ENCODE measurements around the gene ZNF613.
"Not testable (repeated sequence)": the region's sequence is repeated elsewhere in the genome, so short reads cannot be mapped to it uniquely, and the experiment has no call there.

ZNF613 gene

DNA sequence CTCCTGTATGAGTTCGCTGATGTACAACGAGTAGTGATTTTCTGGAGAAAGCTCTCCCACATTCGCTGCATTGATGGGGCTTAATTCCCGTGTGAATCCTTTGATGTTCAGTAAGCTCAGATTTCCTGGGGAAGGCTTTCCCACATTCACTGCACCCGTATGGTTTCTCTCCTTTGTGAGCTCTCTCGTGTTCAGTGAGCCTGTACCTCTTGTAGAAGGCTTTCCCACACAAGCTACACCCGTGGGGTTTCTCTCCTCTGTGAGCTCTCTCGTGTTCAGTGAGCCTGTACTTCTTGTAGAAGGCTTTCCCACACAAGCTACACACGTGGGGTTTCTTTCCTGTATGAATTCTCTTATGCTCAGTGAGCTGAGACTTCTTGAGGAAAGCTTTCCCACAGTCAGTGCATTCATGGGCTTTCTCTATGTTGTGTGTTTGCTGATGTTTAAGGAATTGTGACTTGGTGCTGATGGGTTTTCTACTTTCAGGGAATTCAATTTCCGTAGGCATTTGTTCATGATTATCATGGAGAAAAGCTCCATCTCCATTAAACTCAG, 36.0 kb upstream of the ZNF613 start:
- ChIA-PET CTCF (no interaction called here), POLR2A (ENCODE audit: low non-redundant PET) (no interaction called here)
- no peak for DNase-seq (ENCODE audit: low spot score)
- H3K27ac ChIP-seq = no peak overlapping the region
- TF ChIP-seq, protein P1, sequence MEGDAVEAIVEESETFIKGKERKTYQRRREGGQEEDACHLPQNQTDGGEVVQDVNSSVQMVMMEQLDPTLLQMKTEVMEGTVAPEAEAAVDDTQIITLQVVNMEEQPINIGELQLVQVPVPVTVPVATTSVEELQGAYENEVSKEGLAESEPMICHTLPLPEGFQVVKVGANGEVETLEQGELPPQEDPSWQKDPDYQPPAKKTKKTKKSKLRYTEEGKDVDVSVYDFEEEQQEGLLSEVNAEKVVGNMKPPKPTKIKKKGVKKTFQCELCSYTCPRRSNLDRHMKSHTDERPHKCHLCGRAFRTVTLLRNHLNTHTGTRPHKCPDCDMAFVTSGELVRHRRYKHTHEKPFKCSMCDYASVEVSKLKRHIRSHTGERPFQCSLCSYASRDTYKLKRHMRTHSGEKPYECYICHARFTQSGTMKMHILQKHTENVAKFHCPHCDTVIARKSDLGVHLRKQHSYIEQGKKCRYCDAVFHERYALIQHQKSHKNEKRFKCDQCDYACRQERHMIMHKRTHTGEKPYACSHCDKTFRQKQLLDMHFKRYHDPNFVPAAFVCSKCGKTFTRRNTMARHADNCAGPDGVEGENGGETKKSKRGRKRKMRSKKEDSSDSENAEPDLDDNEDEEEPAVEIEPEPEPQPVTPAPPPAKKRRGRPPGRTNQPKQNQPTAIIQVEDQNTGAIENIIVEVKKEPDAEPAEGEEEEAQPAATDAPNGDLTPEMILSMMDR (conservative IDR thresholded peaks at IDR 0.05; ENCODE audit: low read depth) = no peak

DNA sequence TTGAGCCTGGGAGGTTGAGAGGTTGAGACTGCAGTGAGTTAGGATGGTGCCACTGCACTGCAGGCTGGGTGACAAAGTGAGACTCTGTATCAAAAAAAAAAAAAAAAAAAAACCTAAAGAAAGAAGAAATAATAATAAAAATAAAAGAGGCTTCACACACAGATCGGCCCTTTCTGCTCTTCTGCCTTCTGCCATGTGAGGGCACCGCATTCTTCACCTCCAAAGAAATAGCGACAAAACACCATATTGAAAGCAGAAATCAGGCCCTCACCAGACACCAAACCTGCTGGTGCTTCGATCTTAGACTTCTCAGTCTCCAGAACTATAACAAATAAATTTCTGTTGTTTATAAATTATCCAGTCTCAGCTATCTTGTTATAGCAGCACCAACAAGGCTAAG, 25.4 kb upstream of the ZNF613 start:
- CTCF ChIA-PET = no interaction called here
- TF ChIP-seq, protein P1 (conservative IDR thresholded peaks at IDR 0.05; ENCODE audit: low read depth) = no peak
- no peak for DNase-seq (ENCODE audit: low spot score)
- POLR2A ChIA-PET (ENCODE audit: low non-redundant PET) = no interaction called here
- no peak overlapping the region for H3K27ac ChIP-seq

- CTCF ChIA-PET = no interaction called here
- DNase-seq (ENCODE audit: low spot score) = no peak
- POLR2A ChIA-PET (ENCODE audit: low non-redundant PET) = no interaction called here
- TF ChIP-seq, protein P1 (conservative IDR thresholded peaks at IDR 0.05; ENCODE audit: low read depth) = no peak
- no peak overlapping the region for H3K27ac ChIP-seq
Measured at GRCh38 chr19:51903192-51903591, 24.1 kb upstream of the ZNF613 start.

DNA sequence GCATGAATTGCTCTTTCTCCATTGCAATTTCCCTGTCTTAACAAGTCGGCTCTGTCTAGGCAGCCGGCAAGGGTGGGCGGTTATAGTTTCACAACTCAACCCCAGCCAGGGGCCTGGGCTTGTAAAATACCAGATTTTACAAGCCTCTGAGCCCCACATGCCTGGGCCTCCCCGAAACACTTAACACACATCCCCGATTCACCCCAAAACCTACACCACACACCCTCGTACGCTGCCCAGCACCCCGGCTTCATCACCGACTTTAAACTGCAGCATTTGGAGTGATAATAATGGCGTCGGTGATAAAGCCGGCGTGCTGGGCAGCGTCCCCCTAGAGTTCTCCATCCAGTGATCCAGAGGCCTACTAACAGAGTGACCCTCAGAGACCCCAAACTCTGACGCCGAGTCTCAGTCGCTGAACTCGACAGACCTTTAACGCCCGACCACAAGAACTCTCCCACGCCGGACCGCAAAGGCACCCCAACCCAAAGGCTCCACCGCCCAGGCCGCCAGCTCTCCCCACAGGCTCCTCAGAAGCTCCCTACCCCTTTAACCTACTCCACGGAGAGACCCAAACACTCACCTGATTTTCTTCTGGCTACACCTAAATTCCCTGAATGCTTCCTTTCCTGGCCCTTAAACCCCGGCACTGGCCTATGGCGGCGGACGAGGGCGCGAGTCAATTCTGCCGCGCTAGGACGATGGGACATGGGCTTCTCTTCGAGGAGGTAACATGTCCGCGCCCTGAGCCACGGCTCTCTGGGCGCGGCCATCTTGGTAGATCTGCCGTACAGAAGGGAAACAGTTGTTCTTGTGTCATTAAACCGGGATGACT, 22.7 kb upstream of the ZNF613 start, which contains the start of gene ZNF649:
TSS of gene ZNF649 (minus strand) at position 687 of the 835 bp plus-strand sequence. CDS start 4,910 bp downstream, outside the sequence.
- CTCF ChIA-PET = interaction anchor here (0.8 kb wide), 1 partner anchor 1130 kb away, joined by 5 read pairs; no protein-coding TSS in a partner anchor
- TF ChIP-seq, protein P1 (conservative IDR thresholded peaks at IDR 0.05; ENCODE audit: low read depth) = no peak
- POLR2A ChIA-PET (ENCODE audit: low non-redundant PET) = no interaction called here
- DNase-seq (ENCODE audit: low spot score) = peak; percentile 84
- peak within 1 kb of the TSS; percentile 64 for H3K27ac ChIP-seq

DNA sequence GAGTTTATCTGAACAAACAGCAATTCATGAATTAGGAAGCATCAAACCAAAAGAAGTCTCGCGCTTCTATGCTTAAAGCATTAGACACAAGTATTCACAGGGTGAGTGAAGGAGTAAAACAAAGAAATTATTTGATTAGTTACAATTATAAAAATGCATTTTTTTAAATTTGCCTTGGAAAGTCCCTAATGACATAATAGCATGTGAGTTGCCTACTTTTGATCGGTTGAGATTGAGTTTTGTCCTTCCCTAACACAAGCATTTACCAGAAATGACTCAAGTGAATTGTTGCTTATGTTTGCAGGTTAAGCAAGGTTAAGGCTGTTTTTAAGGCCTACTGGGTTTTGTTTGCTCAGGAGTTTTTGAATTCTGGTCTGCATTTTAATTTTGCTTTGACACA, 22.1 kb upstream of the ZNF613 start:
- POLR2A ChIA-PET (ENCODE audit: low non-redundant PET) = no interaction called here
- no peak overlapping the region for H3K27ac ChIP-seq

GRCh38 chr19:51905639-51906038, 21.6 kb upstream of the ZNF613 start:
- CTCF ChIA-PET; DNase-seq (ENCODE audit: low spot score); POLR2A ChIA-PET (ENCODE audit: low non-redundant PET); H3K27ac ChIP-seq: not testable (repeated sequence)

More for the DNA sequence above, 22.1 kb upstream of the ZNF613 start:
- DNase-seq (ENCODE audit: low spot score) = no peak
- TF ChIP-seq, protein P1 (conservative IDR thresholded peaks at IDR 0.05; ENCODE audit: low read depth) = no peak
- CTCF ChIA-PET = interaction anchor here (0.8 kb wide), 1 partner anchor 1129 kb away, joined by 5 read pairs; no protein-coding TSS in a partner anchor

- H3K27ac ChIP-seq; CTCF ChIA-PET; DNase-seq (ENCODE audit: low spot score); POLR2A ChIA-PET (ENCODE audit: low non-redundant PET): not testable (repeated sequence)
Measured at GRCh38 chr19:51906108-51906507, 21.2 kb upstream of the ZNF613 start.

- DNase-seq (ENCODE audit: low spot score); CTCF ChIA-PET; POLR2A ChIA-PET (ENCODE audit: low non-redundant PET); H3K27ac ChIP-seq: not testable (repeated sequence)
Measured at GRCh38 chr19:51907981-51908380, 19.3 kb upstream of the ZNF613 start.

Measured in RWPE1 (cell line).